ENCODE measurements around the gene SORBS2. TPM values are rescaled to one million over a fixed set of nuclear protein-coding genes. Genes with fewer than 3 reads are reported as not detected.

Gene SORBS2
- total and polyA plus RNA-seq, 3 donors from 2014 or later, result 20.2 to 47.7 (median 26.0) TPM

DNA sequence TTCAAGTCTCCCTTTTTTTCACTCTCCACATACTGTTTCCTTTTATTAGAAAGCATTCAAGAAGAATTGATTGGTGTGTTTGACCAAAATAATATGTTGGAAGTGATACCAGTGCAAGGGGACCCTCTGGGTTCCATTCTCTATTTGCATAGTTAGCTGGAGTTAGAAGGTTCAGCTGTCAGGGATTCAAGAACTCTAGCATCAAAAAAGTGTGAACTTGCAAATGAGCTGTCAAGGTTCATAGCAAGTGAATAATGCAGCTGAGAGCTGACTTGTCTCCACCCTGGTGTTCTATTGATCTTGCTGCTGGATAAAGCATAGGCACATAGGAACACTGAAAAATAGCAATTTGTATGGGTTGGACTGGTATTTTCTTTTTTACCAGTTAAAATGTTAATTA, 73.2 kb downstream of the SORBS2 start:
- DNase-seq, result no peak
- TF ChIP-seq POLR2A (IDR thresholded peaks at IDR 0.05) (no peak), CTCF (IDR thresholded peaks at IDR 0.05) (no peak)
- Histone ChIP-seq H3K4me1 (peaks cover 5% of the 10 kb centered on the region), H3K27me3 (no peaks in the 10 kb centered on the region), H3K27ac (no peak overlapping the region), H3K36me3 (ENCODE audit: low read depth, missing control alignments) (no peaks in the 10 kb centered on the region), H3K4me3 (no peak overlapping the region), H3K9me3 (no peaks in the 10 kb centered on the region)
- intact Hi-C loops (cut with DNase I; ENCODE audit: low total_unique reads), result no loop called here

- H3K27ac ChIP-seq, result peak overlapping the region in 1 of 2 donors; percentile 46
- no peaks in the 10 kb centered on the region for H3K9me3 ChIP-seq
- H3K27me3 ChIP-seq, result no peaks in the 10 kb centered on the region
- no peak overlapping the region for H3K4me3 ChIP-seq
- 27 to 28% methylated on average over 10 of the region's 10 CpGs for WGBS, 2 donors
- intact Hi-C loops (cut with DNase I; ENCODE audit: low total_unique reads), result no loop called here
- no peak for DNase-seq
- peaks cover 5% of the 10 kb centered on the region for H3K4me1 ChIP-seq
- TF ChIP-seq CTCF (IDR thresholded peaks at IDR 0.05) (no peak), POLR2A (IDR thresholded peaks at IDR 0.05) (no peak)
- no peaks in the 10 kb centered on the region for H3K36me3 ChIP-seq (ENCODE audit: low read depth, missing control alignments)
Observed at GRCh38 chr4:185738038-185738552, 73.9 kb downstream of the SORBS2 start.

DNA sequence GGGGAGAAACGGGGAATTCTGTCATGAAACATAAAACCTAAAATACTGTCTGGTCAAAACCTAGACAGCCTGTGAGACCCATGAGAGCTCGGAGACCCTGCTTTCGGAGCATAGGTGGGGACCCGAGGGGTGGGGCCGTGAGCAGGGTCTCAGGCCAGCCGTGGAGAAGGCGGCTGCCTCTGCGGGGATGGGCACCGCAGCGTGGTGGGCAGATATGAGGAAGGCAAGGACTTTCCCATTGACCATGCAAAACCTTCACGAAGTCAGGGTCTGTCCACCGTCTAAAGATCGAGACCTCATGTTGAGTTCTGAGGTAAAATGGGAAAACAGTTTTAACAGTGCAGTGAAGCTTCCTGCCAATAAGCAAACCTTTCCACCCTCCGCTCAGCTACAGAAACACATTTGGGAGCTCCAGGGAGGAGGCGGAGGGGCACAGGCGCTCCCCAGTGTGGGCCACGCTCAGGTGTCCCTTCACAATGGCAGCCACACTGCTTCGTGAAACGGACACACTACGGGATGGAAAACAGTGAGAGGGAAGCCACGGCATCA, 74.4 kb downstream of the SORBS2 start:
- intact Hi-C loops (cut with DNase I; ENCODE audit: low total_unique reads), result no loop called here
- no peak for DNase-seq
- Histone ChIP-seq H3K27me3 (no peaks in the 10 kb centered on the region), H3K27ac (peak overlapping the region in 1 of 2 donors; percentile 46), H3K4me1 (peaks cover 5% of the 10 kb centered on the region), H3K4me3 (no peak overlapping the region), H3K9me3 (no peaks in the 10 kb centered on the region), H3K36me3 (ENCODE audit: low read depth, missing control alignments) (no peaks in the 10 kb centered on the region)
- TF ChIP-seq POLR2A (IDR thresholded peaks at IDR 0.05) (no peak), CTCF (IDR thresholded peaks at IDR 0.05) (no peak)
- WGBS, 2 donors, result 52 to 73% methylated on average over 20 to 21 of the region's 21 CpGs

GRCh38 chr4:185736882-185737281, 75.1 kb downstream of the SORBS2 start:
- H3K27ac ChIP-seq, result no peak overlapping the region
- no peaks in the 10 kb centered on the region for H3K36me3 ChIP-seq (ENCODE audit: low read depth, missing control alignments)
- H3K4me1 ChIP-seq, result peaks cover 5% of the 10 kb centered on the region
- intact Hi-C loops (cut with DNase I; ENCODE audit: low total_unique reads), result no loop called here
- no peaks in the 10 kb centered on the region for H3K27me3 ChIP-seq
- TF ChIP-seq POLR2A (IDR thresholded peaks at IDR 0.05), result no peak
- no peak for TF ChIP-seq CTCF (IDR thresholded peaks at IDR 0.05)
- no peaks in the 10 kb centered on the region for H3K9me3 ChIP-seq
- no peak for DNase-seq
- 75 to 85% methylated on average over 5 of the region's 5 CpGs for WGBS, 2 donors
- H3K4me3 ChIP-seq, result no peak overlapping the region

- DNase-seq, result no peak
- 90 to 100% methylated on average over 3 to 4 of the region's 4 CpGs for whole genome bisulfite sequencing, 2 donors
- intact Hi-C loops (cut with DNase I; ENCODE audit: low total_unique reads), result no loop called here
- Histone ChIP-seq H3K4me1 (peaks cover 5% of the 10 kb centered on the region), H3K36me3 (ENCODE audit: low read depth, missing control alignments) (no peaks in the 10 kb centered on the region), H3K27ac (no peak overlapping the region), H3K27me3 (no peaks in the 10 kb centered on the region), H3K4me3 (no peak overlapping the region), H3K9me3 (no peaks in the 10 kb centered on the region)
- TF ChIP-seq POLR2A (IDR thresholded peaks at IDR 0.05), result no peak
- TF ChIP-seq CTCF (IDR thresholded peaks at IDR 0.05), result no peak
Observed at GRCh38 chr4:185735866-185736400, 76.1 kb downstream of the SORBS2 start.

Measured in testis (tissue), 3 donors.